GM12874 (cell line): ENCODE measurements around the gene PRKAR1B.

Source experiments
- CTCF ChIP-seq: IDR thresholded peaks from 2 replicates; pipeline ENCODE4 v1.5.1; 2011; ENCODE audit warnings: low read depth, mild to moderate bottlenecking, control low read depth, low read length, moderate library complexity; ENCODE audit not compliant: insufficient read depth

The PRKAR1B gene

GRCh38 chr7:617614-618538, 109.2 kb downstream of the PRKAR1B start:
- TF ChIP-seq CTCF: no peak

- TF ChIP-seq CTCF: no peak
These were observed 113.5 kb downstream of the PRKAR1B start for GRCh38 chr7:613442-614140.

GRCh38 chr7:611281-611810, 115.7 kb downstream of the PRKAR1B start:
- no peak for TF ChIP-seq CTCF

- TF ChIP-seq CTCF: no peak
These were observed 116.4 kb downstream of the PRKAR1B start for GRCh38 chr7:610531-611280.

- no peak for TF ChIP-seq CTCF
These were observed 116.9 kb downstream of the PRKAR1B start for GRCh38 chr7:610141-610530.

GRCh38 chr7:609365-609764, 117.7 kb downstream of the PRKAR1B start:
- no peak for TF ChIP-seq CTCF

GRCh38 chr7:608954-609353, 118.1 kb downstream of the PRKAR1B start:
- no peak for TF ChIP-seq CTCF
